Upper lobe of left lung (tissue), 6 donors: ENCODE data around the gene THTPA. TPM values are rescaled to one million over a fixed set of nuclear protein-coding genes. Genes with fewer than 3 reads are reported as not detected.

Experiments
- ATAC-seq, 2 donors: fragments of 200-7000 bp; cut with Tn5 transposase; one replicate each; pipeline ENCODE4 v1.9.1; 2022; ENCODE audit warnings: mild to moderate bottlenecking in 2 of 2, moderate library complexity in 2 of 2; ENCODE audit not compliant: low FRiP score in 2 of 2
- DNase-seq, 2 donors: peaks; one replicate each; pipeline ENCODE4 v3.0.0-alpha.2; 2019 to 2020
- H3K27ac ChIP-seq, 4 donors: fragments of 200-600 bp; sonication (generic); one replicate each; pipeline ENCODE4 v1.5.1; 2016 to 2019
- H3K27me3 ChIP-seq, 4 donors: fragments of 200-600 bp; sonication (generic); one replicate each; pipeline ENCODE4 v1.5.1; 2017 to 2019
- H3K36me3 ChIP-seq, 4 donors: fragments of 200-600 bp; sonication (generic); one replicate each; pipeline ENCODE4 v1.5.1; 2016 to 2019
- H3K4me1 ChIP-seq, 4 donors: fragments of 200-600 bp; sonication (generic); one replicate each; pipeline ENCODE4 v1.5.1; 2018 to 2019
- H3K4me3 ChIP-seq, 4 donors: fragments of 200-600 bp; sonication (generic); one replicate each; pipeline ENCODE4 v1.5.1; 2017 to 2019; ENCODE audit warnings: mild to moderate bottlenecking in 2 of 4, moderate library complexity in 1 of 4
- H3K9me3 ChIP-seq, 4 donors: fragments of 200-600 bp; sonication (generic); one replicate each; pipeline ENCODE4 v1.5.1; 2018 to 2019
- EP300 ChIP-seq, 4 donors: sonication (generic); formaldehyde crosslinking; IDR thresholded peaks; one replicate each; pipeline ENCODE4 v1.5.1; 2017; ENCODE audit warnings: antibody characterized with exemption in 4 of 4, control low read depth in 2 of 4
- POLR2A ChIP-seq, 4 donors: fragments of 450-650 bp; IDR thresholded peaks; one replicate each; pipeline ENCODE4 v1.5.1; 2016 to 2017; ENCODE audit warnings: antibody characterized with exemption in 4 of 4, mild to moderate bottlenecking in 2 of 4
- POLR2AphosphoS5 ChIP-seq, 2 donors: sonication (generic); formaldehyde crosslinking; IDR thresholded peaks; one replicate each; pipeline ENCODE4 v1.5.1; 2017; ENCODE audit warnings: antibody characterized with exemption in 2 of 2
- WGBS, 2 donors: methylation state at CpG; one replicate each; pipeline ENCODE4 v1.1.5; 2017 to 2018; 5-methylcytosine and 5-hydroxymethylcytosine counted together
- total RNA-seq, 6 donors: library from RNA; depleted of rRNA in 4 of 6; stranded (reverse); fragments of >200 nt in 4 of 6; gene quantifications; one replicate each; pipeline versions ENCODE4 v1.1.0 to v1.2.1, GENCODE V29; 2016 to 2021
- TF ChIP-seq, protein P1 (sequence below), 6 experiments: fragments of 450-650 bp in 4 of 6; fragments of 200-600 bp in 2 of 6; sonication (generic) in 2 of 6; IDR thresholded peaks; one replicate each; pipeline ENCODE4 v1.5.1; 2016 to 2019; ENCODE audit warnings: antibody characterized with exemption in 6 of 6
- donor health status: DM: no; HTN: no; CAD: no; lungs with moderate emphysema.
- donor health status: DM: no; HTN: yes; CAD: no; lungs with severe emphysema.

THTPA gene
- total RNA-seq, 6 donors from 2014 or later: 16.7 to 27.2 (median 20.4) TPM

DNA sequence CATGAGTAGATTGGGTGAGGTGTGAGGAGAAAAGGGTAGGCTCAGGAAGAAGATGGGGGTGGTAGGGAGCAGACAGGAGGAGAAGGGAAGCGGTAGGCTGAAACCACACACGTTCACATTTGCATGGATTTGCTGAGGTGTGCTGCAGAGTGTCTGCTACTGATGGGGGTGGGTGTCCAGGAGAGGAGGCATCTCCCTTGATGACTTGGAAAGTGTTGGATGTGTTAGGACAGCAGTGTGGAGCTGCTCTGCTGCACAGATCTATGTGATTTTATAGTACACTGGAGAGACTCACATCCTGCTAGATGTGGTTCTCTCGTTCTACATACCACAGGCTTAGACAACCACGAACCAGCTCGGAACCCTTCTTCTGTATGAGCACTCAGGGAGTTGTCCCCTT, 13.8 kb upstream of the THTPA start:
- WGBS, 2 donors: 77 to 78% methylated on average over 5 of the region's 5 CpGs
- Histone ChIP-seq H3K27ac (no peak overlapping the region), H3K27me3 (no peaks in the 10 kb centered on the region), H3K4me3 (no peak overlapping the region), H3K4me1 (peaks cover 0 to 6% (median 4%) of the 10 kb centered on the region in 4 donors), H3K36me3 (no peaks in the 10 kb centered on the region), H3K9me3 (no peaks in the 10 kb centered on the region)
- ATAC-seq (no peak), DNase-seq (no peak)
- TF ChIP-seq, protein P1, sequence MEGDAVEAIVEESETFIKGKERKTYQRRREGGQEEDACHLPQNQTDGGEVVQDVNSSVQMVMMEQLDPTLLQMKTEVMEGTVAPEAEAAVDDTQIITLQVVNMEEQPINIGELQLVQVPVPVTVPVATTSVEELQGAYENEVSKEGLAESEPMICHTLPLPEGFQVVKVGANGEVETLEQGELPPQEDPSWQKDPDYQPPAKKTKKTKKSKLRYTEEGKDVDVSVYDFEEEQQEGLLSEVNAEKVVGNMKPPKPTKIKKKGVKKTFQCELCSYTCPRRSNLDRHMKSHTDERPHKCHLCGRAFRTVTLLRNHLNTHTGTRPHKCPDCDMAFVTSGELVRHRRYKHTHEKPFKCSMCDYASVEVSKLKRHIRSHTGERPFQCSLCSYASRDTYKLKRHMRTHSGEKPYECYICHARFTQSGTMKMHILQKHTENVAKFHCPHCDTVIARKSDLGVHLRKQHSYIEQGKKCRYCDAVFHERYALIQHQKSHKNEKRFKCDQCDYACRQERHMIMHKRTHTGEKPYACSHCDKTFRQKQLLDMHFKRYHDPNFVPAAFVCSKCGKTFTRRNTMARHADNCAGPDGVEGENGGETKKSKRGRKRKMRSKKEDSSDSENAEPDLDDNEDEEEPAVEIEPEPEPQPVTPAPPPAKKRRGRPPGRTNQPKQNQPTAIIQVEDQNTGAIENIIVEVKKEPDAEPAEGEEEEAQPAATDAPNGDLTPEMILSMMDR (IDR thresholded peaks at IDR 0.05): no peak
- TF ChIP-seq EP300 (IDR thresholded peaks at IDR 0.05) (no peak), POLR2AphosphoS5 (IDR thresholded peaks at IDR 0.05) (no peak), POLR2A (IDR thresholded peaks at IDR 0.05) (no peak)

DNA sequence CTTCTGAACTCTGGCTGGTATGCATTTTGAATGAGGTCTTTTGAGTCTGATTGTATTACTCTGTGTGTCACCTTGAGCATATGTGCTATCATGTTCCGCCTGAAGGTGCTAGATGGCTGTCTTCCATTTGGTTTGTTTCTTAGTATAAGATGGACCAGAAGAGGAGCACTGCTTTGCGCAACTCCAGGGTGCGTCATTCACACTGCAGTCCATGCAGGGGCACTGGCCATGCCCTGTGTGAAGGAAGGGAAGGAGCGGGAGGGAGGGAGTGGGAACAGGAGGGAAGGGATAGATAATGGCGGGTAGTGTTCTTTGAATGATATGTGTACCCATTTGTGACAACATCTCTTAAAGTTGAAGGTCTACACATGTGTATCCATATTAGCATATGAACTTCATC, 12.7 kb upstream of the THTPA start:
- Histone ChIP-seq H3K27me3 (no peaks in the 10 kb centered on the region), H3K9me3 (no peaks in the 10 kb centered on the region), H3K36me3 (no peaks in the 10 kb centered on the region), H3K4me1 (peaks cover 0 to 6% (median 4%) of the 10 kb centered on the region in 4 donors), H3K4me3 (no peak overlapping the region), H3K27ac (no peak overlapping the region)
- WGBS, 2 donors: 97 to 99% methylated on average over 5 of the region's 5 CpGs
- DNase-seq (no peak), ATAC-seq (no peak)
- no peak for TF ChIP-seq POLR2A (IDR thresholded peaks at IDR 0.05)
- TF ChIP-seq EP300 (IDR thresholded peaks at IDR 0.05): no peak
- TF ChIP-seq, protein P1 (IDR thresholded peaks at IDR 0.05): no peak
- no peak for TF ChIP-seq POLR2AphosphoS5 (IDR thresholded peaks at IDR 0.05)

DNA sequence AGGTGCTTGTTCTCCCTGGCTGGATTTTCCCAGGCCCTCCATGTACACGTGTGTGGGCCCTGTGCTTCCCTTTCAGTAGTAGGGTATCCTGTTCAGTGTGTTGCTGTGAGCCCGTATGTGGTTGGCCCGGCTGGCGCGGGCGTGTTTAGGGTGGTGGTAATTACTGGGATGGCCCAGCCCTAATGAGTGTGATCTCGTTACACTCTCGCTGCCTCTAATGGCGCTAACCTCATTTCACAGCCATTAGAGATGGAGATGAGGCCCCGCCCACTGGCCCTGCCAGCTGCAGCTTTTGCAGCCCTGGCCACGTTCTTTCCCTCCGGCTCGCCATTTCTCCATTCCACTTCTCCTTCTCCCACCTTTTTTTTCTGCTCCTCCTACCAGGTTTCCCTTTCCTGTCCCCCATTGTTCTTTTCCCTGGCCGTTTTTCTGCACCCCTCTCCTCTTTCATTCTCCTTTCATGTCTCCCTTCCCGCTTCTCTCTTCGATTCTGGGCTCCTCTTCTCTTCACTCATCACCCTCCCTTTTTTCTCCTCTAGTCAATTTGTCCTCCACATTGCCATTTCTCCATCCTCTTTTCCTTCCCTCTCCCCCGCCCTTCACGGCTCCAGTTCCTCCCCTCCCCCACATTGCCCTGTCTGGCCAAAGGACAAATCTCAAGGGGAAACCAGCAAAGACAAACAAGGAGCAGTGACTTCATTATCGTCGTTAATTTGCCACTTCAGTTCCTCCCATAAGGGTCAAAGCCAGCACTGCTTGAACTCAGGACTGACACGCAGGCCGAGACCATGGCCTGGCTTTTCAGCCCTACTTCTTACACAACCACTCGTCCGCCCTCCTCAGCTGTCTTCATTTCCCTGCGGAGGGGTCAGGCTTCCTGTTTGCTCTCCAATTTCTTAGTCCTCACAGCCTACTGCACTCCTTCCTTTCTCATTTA, 11.3 kb upstream of the THTPA start:
- TF ChIP-seq EP300 (IDR thresholded peaks at IDR 0.05) (no peak), POLR2A (IDR thresholded peaks at IDR 0.05) (no peak), POLR2AphosphoS5 (IDR thresholded peaks at IDR 0.05) (no peak)
- TF ChIP-seq, protein P1 (IDR thresholded peaks at IDR 0.05): no peak
- Histone ChIP-seq H3K9me3 (no peaks in the 10 kb centered on the region), H3K27ac (no peak overlapping the region), H3K4me3 (no peak overlapping the region), H3K4me1 (peaks cover 0 to 6% (median 4%) of the 10 kb centered on the region in 4 donors), H3K27me3 (no peaks in the 10 kb centered on the region), H3K36me3 (no peaks in the 10 kb centered on the region)
- WGBS, 2 donors: 55% methylated on average over 24 to 25 of the region's 25 CpGs
- DNase-seq (no peak), ATAC-seq (peak in 1 of 2 donors; percentile 59)

DNA sequence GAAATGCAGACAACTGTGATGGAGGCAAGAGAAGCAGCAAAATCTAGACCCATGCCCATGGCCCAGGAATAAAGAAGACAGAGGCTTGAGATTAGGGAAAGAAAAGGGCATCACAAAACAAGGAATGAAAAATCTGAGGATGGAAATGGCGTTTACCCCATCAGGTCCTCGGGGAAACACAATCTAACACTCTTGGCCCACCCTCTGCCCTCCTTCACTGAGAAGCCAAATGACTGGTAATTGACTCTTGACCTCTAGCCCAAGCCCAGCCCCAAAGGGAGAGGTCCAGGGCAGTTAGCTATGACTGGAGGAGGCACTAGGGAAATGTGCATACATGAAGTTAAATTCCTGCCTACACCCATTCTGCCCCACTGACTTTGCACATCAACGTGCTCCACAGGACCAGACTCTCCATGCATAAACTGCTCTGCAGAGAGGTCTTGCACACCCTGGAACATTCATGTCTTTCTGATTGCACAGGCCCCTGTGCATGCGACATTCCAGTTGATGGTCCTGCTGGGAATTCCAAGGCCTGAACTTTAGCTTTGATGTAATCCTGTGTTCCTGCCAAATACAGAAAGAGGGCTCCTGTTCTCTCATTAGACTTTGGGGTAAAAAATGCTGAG, 10.2 kb upstream of the THTPA start:
- Histone ChIP-seq H3K9me3 (no peaks in the 10 kb centered on the region), H3K4me3 (no peak overlapping the region), H3K27me3 (no peaks in the 10 kb centered on the region), H3K27ac (no peak overlapping the region), H3K36me3 (no peaks in the 10 kb centered on the region), H3K4me1 (peaks cover 6 to 14% (median 9%) of the 10 kb centered on the region in 4 donors)
- TF ChIP-seq POLR2A (IDR thresholded peaks at IDR 0.05): no peak
- TF ChIP-seq EP300 (IDR thresholded peaks at IDR 0.05): no peak
- TF ChIP-seq, protein P1 (IDR thresholded peaks at IDR 0.05): no peak
- TF ChIP-seq POLR2AphosphoS5 (IDR thresholded peaks at IDR 0.05): no peak
- DNase-seq: no peak
- ATAC-seq: no peak
- WGBS, 2 donors: 79 to 82% methylated on average over 4 of the region's 4 CpGs
